Prostate gland (tissue), 2 donors: Measurements from ENCODE around the gene DEAF1. TPM values are rescaled to one million over a fixed set of nuclear protein-coding genes. Genes with fewer than 3 reads are reported as not detected.
A peak's percentile ranks its signal among the peaks of the same experiment; 100 is the strongest.

ENCODE experiments used
- DNase-seq: peaks from one replicate; pipeline ENCODE4 v3.0.0-alpha.2; 2019; ENCODE audit warnings: low spot score
- H3K27ac ChIP-seq, 2 donors: fragments of 200-600 bp; sonication (generic); 2 replicates each; pipeline ENCODE4 v1.5.1; 2017 to 2019
- H3K27me3 ChIP-seq: fragments of 200-600 bp; sonication (generic); replicated peaks from 2 replicates; pipeline ENCODE4 v1.5.1; 2019; ENCODE audit not compliant: insufficient read depth
- H3K36me3 ChIP-seq, 2 donors: fragments of 200-600 bp; sonication (generic); 1 replicate in 1 of 2; 2 replicates in 1 of 2; pipeline versions ENCODE4 v1.5.1 to v1.8.1; 2017 to 2019
- H3K4me1 ChIP-seq: fragments of 200-600 bp; sonication (generic); replicated peaks from 2 replicates; pipeline ENCODE4 v1.5.1; 2019
- H3K4me3 ChIP-seq, 2 donors: fragments of 200-600 bp; sonication (generic); 2 replicates each; pipeline ENCODE4 v1.5.1; 2017 to 2019
- H3K9me3 ChIP-seq: fragments of 200-600 bp; sonication (generic); 2 replicates; pipeline ENCODE4 v1.5.1; 2017
- CTCF ChIP-seq, 4 experiments: fragments of 200-600 bp in 2 of 4; fragments of 450-650 bp in 2 of 4; sonication (generic) in 2 of 4; IDR thresholded peaks; 1 replicate in 3 of 4; 2 replicates in 1 of 4; pipeline ENCODE4 v1.5.1; 2016 to 2019; ENCODE audit warnings: antibody characterized with exemption in 4 of 4, mild to moderate bottlenecking in 2 of 4, moderate library complexity in 2 of 4
- POLR2A ChIP-seq: fragments of 450-650 bp; IDR thresholded peaks from one replicate; pipeline ENCODE4 v1.6.1; 2016; ENCODE audit warnings: antibody characterized with exemption, mild to moderate bottlenecking
- POLR2AphosphoS5 ChIP-seq: sonication (generic); formaldehyde crosslinking; IDR thresholded peaks from one replicate; pipeline ENCODE4 v1.6.1; 2017; ENCODE audit warnings: antibody characterized with exemption
- WGBS: methylation state at CpG from one replicate; pipeline ENCODE4 v1.1.5; 2018; 5-methylcytosine and 5-hydroxymethylcytosine counted together
- intact Hi-C: fragments of 100-400 bp; cut with DNase I; formaldehyde crosslinking; loops from one replicate; pipeline ENCODE4 v1.14.2; 2022
- total RNA-seq, 2 donors: library from RNA; depleted of rRNA; stranded (reverse); fragments of >200 nt; gene quantifications; one replicate each; pipeline ENCODE4 v1.1.0, GENCODE V29; 2016

The DEAF1 gene
- total RNA-seq, 2 donors from 2014 or later, result 53.5 to 102 TPM

- intact Hi-C loops, result no loop called here
These were observed 14.3 kb upstream of the DEAF1 start for GRCh38 chr11:709109-709997.

GRCh38 chr11:708511-708910 lies 13.5 kb upstream of the DEAF1 start:
- no peaks in the 10 kb centered on the region for H3K27me3 ChIP-seq
- H3K4me1 ChIP-seq, result peaks cover 33% of the 10 kb centered on the region
- no peak for DNase-seq
- intact Hi-C loops, result no loop called here
- H3K4me3 ChIP-seq, result no peak overlapping the region
- H3K9me3 ChIP-seq, result no peaks in the 10 kb centered on the region
- 84% methylated on average over 7 of the region's 7 CpGs for WGBS
- H3K36me3 ChIP-seq, result no peaks in the 10 kb centered on the region
- TF ChIP-seq CTCF (IDR thresholded peaks at IDR 0.05) (no peak), POLR2AphosphoS5 (no peak), POLR2A (no peak)
- H3K27ac ChIP-seq, result peak overlapping the region in 1 of 2 donors; percentile 91

More at GRCh38 chr11:709109-709997, 14.3 kb upstream of the DEAF1 start:
- Histone ChIP-seq H3K27me3 (no peaks in the 10 kb centered on the region), H3K9me3 (no peaks in the 10 kb centered on the region), H3K27ac (peak overlapping the region; percentile 22 to 50), H3K4me1 (peaks cover 32% of the 10 kb centered on the region), H3K4me3 (no peak overlapping the region), H3K36me3 (no peaks in the 10 kb centered on the region)
- no peak for DNase-seq
- TF ChIP-seq CTCF (IDR thresholded peaks at IDR 0.05), result no peak
- no peak for TF ChIP-seq POLR2AphosphoS5
- no peak for TF ChIP-seq POLR2A
- WGBS, result 74% methylated on average over 22 of the region's 27 CpGs

- TF ChIP-seq POLR2A (no peak), POLR2AphosphoS5 (no peak), CTCF (IDR thresholded peaks at IDR 0.05) (no peak)
- Histone ChIP-seq H3K36me3 (no peaks in the 10 kb centered on the region), H3K4me3 (peak overlapping the region in 1 of 2 donors; percentile 75), H3K27me3 (no peaks in the 10 kb centered on the region), H3K27ac (peak overlapping the region; percentile 88 to 91), H3K4me1 (peaks cover 33% of the 10 kb centered on the region), H3K9me3 (no peaks in the 10 kb centered on the region)
- DNase-seq, result no peak
- 55% methylated on average over 14 of the region's 16 CpGs for WGBS
- intact Hi-C loops, result no loop called here
These were observed 12.9 kb upstream of the DEAF1 start for GRCh38 chr11:707817-708420.

GRCh38 chr11:706957-707816 lies 12.2 kb upstream of the DEAF1 start:
- peak; percentile 33 for DNase-seq
- WGBS, result 37% methylated on average over 20 of the region's 30 CpGs
- H3K9me3 ChIP-seq, result no peaks in the 10 kb centered on the region
- intact Hi-C loops, result no loop called here
- H3K36me3 ChIP-seq, result no peaks in the 10 kb centered on the region
- H3K27ac ChIP-seq, result peak overlapping the region; percentile 88 to 91
- H3K27me3 ChIP-seq, result no peaks in the 10 kb centered on the region
- peaks cover 36% of the 10 kb centered on the region for H3K4me1 ChIP-seq
- TF ChIP-seq CTCF (IDR thresholded peaks at IDR 0.05), result peak in 1 of 4 experiments; percentile 43
- no peak for TF ChIP-seq POLR2AphosphoS5
- TF ChIP-seq POLR2A, result peak; percentile 42
- H3K4me3 ChIP-seq, result peak overlapping the region; percentile 59 to 75
